Measurements from ENCODE around the gene NXPH1.

DNA sequence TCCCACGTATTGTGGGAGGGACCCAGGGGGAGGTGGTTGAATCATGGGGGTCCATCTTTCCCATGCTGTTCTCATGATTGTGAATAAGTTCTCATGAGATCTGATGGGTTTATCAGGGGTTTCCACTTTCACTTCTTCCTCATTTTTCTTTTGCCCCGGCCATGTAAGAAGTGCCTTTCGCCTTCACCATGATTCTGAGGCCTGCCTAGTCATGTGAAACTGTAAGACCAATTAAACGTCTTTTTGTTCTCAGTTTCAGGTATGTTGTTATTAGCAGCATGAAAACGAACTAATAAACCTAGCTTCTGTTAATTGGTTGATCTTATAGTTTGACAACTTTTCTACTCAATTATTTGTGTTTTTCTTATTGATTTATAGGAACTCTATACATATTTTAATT, 206.3 kb downstream of the NXPH1 start:
- TF ChIP-seq, protein P1, sequence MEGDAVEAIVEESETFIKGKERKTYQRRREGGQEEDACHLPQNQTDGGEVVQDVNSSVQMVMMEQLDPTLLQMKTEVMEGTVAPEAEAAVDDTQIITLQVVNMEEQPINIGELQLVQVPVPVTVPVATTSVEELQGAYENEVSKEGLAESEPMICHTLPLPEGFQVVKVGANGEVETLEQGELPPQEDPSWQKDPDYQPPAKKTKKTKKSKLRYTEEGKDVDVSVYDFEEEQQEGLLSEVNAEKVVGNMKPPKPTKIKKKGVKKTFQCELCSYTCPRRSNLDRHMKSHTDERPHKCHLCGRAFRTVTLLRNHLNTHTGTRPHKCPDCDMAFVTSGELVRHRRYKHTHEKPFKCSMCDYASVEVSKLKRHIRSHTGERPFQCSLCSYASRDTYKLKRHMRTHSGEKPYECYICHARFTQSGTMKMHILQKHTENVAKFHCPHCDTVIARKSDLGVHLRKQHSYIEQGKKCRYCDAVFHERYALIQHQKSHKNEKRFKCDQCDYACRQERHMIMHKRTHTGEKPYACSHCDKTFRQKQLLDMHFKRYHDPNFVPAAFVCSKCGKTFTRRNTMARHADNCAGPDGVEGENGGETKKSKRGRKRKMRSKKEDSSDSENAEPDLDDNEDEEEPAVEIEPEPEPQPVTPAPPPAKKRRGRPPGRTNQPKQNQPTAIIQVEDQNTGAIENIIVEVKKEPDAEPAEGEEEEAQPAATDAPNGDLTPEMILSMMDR (IDR thresholded peaks at IDR 0.05; ENCODE audit: low read depth, low read length) = no peak
- TF ChIP-seq EZH2phosphoT487 (IDR thresholded peaks at IDR 0.05; ENCODE audit: low read depth) = no peak

Measured in OCI-LY3 (cell line).